Aortic smooth muscle cell (primary cell): ENCODE data around the gene MGAT5. TPM values are rescaled to one million over a fixed set of nuclear protein-coding genes. Genes with fewer than 3 reads are reported as not detected.

ENCODE experiments used
- total RNA-seq: library from RNA; depleted of rRNA; stranded (reverse); fragments of >200 nt; gene quantifications from 2 replicates; pipeline ENCODE4 v1.2.3, GENCODE V29; 2014

MGAT5 gene, protein sequence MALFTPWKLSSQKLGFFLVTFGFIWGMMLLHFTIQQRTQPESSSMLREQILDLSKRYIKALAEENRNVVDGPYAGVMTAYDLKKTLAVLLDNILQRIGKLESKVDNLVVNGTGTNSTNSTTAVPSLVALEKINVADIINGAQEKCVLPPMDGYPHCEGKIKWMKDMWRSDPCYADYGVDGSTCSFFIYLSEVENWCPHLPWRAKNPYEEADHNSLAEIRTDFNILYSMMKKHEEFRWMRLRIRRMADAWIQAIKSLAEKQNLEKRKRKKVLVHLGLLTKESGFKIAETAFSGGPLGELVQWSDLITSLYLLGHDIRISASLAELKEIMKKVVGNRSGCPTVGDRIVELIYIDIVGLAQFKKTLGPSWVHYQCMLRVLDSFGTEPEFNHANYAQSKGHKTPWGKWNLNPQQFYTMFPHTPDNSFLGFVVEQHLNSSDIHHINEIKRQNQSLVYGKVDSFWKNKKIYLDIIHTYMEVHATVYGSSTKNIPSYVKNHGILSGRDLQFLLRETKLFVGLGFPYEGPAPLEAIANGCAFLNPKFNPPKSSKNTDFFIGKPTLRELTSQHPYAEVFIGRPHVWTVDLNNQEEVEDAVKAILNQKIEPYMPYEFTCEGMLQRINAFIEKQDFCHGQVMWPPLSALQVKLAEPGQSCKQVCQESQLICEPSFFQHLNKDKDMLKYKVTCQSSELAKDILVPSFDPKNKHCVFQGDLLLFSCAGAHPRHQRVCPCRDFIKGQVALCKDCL
- total RNA-seq = 27.2 and 28.5 TPM in 2 replicates

DNA sequence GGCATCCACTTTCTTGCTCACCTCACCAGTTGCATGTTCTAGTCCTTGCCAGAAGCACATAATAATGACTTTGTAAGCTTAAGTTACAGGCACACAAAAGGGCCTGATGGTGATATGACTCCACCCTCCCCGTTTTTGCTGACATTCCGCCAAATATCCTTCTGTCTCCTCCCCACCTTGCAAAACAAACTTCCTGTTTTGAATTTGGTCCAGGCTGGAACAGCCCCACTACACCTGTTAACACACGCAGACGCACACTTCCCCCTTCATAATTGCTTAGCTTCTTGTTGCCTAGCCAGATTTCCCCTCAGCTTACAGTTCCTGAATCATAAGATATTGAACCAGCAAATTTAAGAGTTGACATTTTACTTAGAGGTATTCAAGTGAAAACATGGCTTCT is at the start of gene MGAT5:
MGAT5 (plus strand) TSS at position 269 of the 400 bp plus-strand sequence. CDS start 332 bp downstream, outside the sequence.

